DOHH2 (cell line): ENCODE measurements around the gene AUTS2.

ENCODE experiments used
- H3F3A ChIP-seq: fragments of 200-600 bp; sonication (generic), shearing (Covaris generic); 2 replicates; pipeline ENCODE4 v1.6.0; 2016; ENCODE audit warnings: antibody characterized with exemption, mild to moderate bottlenecking; ENCODE audit not compliant: control insufficient read depth, insufficient read depth
- H3K27ac ChIP-seq: fragments of 200-600 bp; sonication (generic); 2 replicates; pipeline ENCODE4 v1.5.1; 2014; ENCODE audit warnings: low read depth, mild to moderate bottlenecking, low read length, moderate library complexity
- H3K27me3 ChIP-seq: fragments of 200-600 bp; sonication (generic); 2 replicates; pipeline ENCODE4 v1.6.1; 2014; ENCODE audit warnings: mild to moderate bottlenecking, low read length, mixed read lengths; ENCODE audit not compliant: control insufficient read depth
- H3K36me3 ChIP-seq: fragments of 200-600 bp; sonication (generic); 2 replicates; pipeline ENCODE4 v1.6.1; 2014; ENCODE audit warnings: mild to moderate bottlenecking, low read length, moderate library complexity, mixed read lengths; ENCODE audit not compliant: control insufficient read depth
- H3K4me1 ChIP-seq: fragments of 200-600 bp; sonication (generic); 2 replicates; pipeline ENCODE4 v1.6.1; 2014; ENCODE audit warnings: mild to moderate bottlenecking, low read length, mixed read lengths; ENCODE audit not compliant: control insufficient read depth
- H3K4me2 ChIP-seq: fragments of 200-600 bp; sonication (generic); 2 replicates; pipeline ENCODE4 v1.6.0; 2014; ENCODE audit warnings: mild to moderate bottlenecking, low read length, moderate library complexity
- H3K4me3 ChIP-seq: fragments of 200-600 bp; sonication (generic); 2 replicates; pipeline ENCODE4 v1.5.1; 2014; ENCODE audit warnings: mild to moderate bottlenecking, low read length, mixed read lengths
- H3K79me2 ChIP-seq: fragments of 200-600 bp; sonication (generic); 2 replicates; pipeline ENCODE4 v1.6.1; 2014; ENCODE audit warnings: mild to moderate bottlenecking, low read length, mixed read lengths; ENCODE audit not compliant: control insufficient read depth
- H3K9me2 ChIP-seq: fragments of 200-600 bp; sonication (generic); replicated peaks from 2 replicates; pipeline ENCODE4 v1.6.1; 2014; ENCODE audit warnings: mild to moderate bottlenecking, low read length, mixed read lengths; ENCODE audit not compliant: control insufficient read depth
- H3K9me3 ChIP-seq: fragments of 200-600 bp; sonication (generic); 2 replicates; pipeline ENCODE4 v1.6.1; 2014; ENCODE audit warnings: antibody characterized with exemption, low read length, mixed read lengths; ENCODE audit not compliant: control insufficient read depth, insufficient read depth
- H4K20me1 ChIP-seq: fragments of 200-600 bp; sonication (generic); 2 replicates; pipeline ENCODE4 v1.6.0; 2014; ENCODE audit warnings: low read depth, mild to moderate bottlenecking, antibody characterized with exemption, low read length, moderate library complexity; ENCODE audit not compliant: control insufficient read depth, insufficient read depth
- EZH2phosphoT487 ChIP-seq: fragments of 200-600 bp; sonication (generic); IDR thresholded peaks from 2 replicates; pipeline ENCODE4 v1.6.1; 2017; ENCODE audit warnings: borderline replicate concordance, mild to moderate bottlenecking, antibody characterized with exemption, low read length, moderate library complexity, mixed read lengths
- TF ChIP-seq, protein P1 (sequence below): fragments of 200-600 bp; sonication (generic); IDR thresholded peaks from one replicate; pipeline ENCODE4 v1.5.1; 2014; ENCODE audit warnings: antibody characterized with exemption, mild to moderate bottlenecking, low read depth, low read length; ENCODE audit not compliant: poor library complexity, severe bottlenecking

Gene AUTS2

GRCh38 chr7:69941077-69941651 is 342.9 kb downstream of the AUTS2 start:
- H3K4me2 ChIP-seq, result no peak overlapping the region
- H3K36me3 ChIP-seq, result no peaks in the 10 kb centered on the region
- no peak overlapping the region for H3K27ac ChIP-seq
- peaks cover 2% of the 10 kb centered on the region; the same call in 1 of the 2 replicates for H4K20me1 ChIP-seq
- H3K79me2 ChIP-seq, result peaks cover 36% of the 10 kb centered on the region
- H3K9me3 ChIP-seq, result no peaks in the 10 kb centered on the region
- H3F3A ChIP-seq, result no peaks in the 10 kb centered on the region
- no peak overlapping the region for H3K4me3 ChIP-seq
- no peaks in the 10 kb centered on the region for H3K27me3 ChIP-seq
- peaks cover 16% of the 10 kb centered on the region for H3K4me1 ChIP-seq
- no peaks in the 10 kb centered on the region for H3K9me2 ChIP-seq
- TF ChIP-seq, protein P1, sequence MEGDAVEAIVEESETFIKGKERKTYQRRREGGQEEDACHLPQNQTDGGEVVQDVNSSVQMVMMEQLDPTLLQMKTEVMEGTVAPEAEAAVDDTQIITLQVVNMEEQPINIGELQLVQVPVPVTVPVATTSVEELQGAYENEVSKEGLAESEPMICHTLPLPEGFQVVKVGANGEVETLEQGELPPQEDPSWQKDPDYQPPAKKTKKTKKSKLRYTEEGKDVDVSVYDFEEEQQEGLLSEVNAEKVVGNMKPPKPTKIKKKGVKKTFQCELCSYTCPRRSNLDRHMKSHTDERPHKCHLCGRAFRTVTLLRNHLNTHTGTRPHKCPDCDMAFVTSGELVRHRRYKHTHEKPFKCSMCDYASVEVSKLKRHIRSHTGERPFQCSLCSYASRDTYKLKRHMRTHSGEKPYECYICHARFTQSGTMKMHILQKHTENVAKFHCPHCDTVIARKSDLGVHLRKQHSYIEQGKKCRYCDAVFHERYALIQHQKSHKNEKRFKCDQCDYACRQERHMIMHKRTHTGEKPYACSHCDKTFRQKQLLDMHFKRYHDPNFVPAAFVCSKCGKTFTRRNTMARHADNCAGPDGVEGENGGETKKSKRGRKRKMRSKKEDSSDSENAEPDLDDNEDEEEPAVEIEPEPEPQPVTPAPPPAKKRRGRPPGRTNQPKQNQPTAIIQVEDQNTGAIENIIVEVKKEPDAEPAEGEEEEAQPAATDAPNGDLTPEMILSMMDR, result no peak
- TF ChIP-seq EZH2phosphoT487, result no peak

- Histone ChIP-seq H4K20me1 (peaks cover 2% of the 10 kb centered on the region; the same call in 1 of the 2 replicates), H3F3A (no peaks in the 10 kb centered on the region), H3K9me2 (no peaks in the 10 kb centered on the region), H3K36me3 (no peaks in the 10 kb centered on the region), H3K9me3 (no peaks in the 10 kb centered on the region), H3K27me3 (no peaks in the 10 kb centered on the region), H3K4me3 (no peak overlapping the region), H3K4me1 (peaks cover 16% of the 10 kb centered on the region), H3K79me2 (peaks cover 37% of the 10 kb centered on the region), H3K27ac (no peak overlapping the region), H3K4me2 (no peak overlapping the region)
- TF ChIP-seq, protein P1, result no peak
- TF ChIP-seq EZH2phosphoT487, result no peak
These were observed 344.3 kb downstream of the AUTS2 start for GRCh38 chr7:69942573-69942972.

- Histone ChIP-seq H3K36me3 (no peaks in the 10 kb centered on the region), H3K27ac (no peak overlapping the region), H3F3A (no peaks in the 10 kb centered on the region), H3K79me2 (peaks cover 46% of the 10 kb centered on the region), H4K20me1 (no peaks in the 10 kb centered on the region), H3K4me2 (no peak overlapping the region), H3K4me3 (no peak overlapping the region), H3K4me1 (peaks cover 23% of the 10 kb centered on the region), H3K9me2 (no peaks in the 10 kb centered on the region), H3K9me3 (no peaks in the 10 kb centered on the region), H3K27me3 (no peaks in the 10 kb centered on the region)
- TF ChIP-seq EZH2phosphoT487, result no peak
- TF ChIP-seq, protein P1, result no peak
These were observed 348.6 kb downstream of the AUTS2 start for GRCh38 chr7:69946901-69947300.
